ENCODE data around the gene ABCB9. TPM values are rescaled to one million over a fixed set of nuclear protein-coding genes. Genes with fewer than 3 reads are reported as not detected.
A peak's percentile ranks its signal among the peaks of the same experiment; 100 is the strongest.

Gene ABCB9
- total RNA-seq, 4 donors from 2014 or later: 2.0 to 8.6 (median 6.1) TPM

DNA sequence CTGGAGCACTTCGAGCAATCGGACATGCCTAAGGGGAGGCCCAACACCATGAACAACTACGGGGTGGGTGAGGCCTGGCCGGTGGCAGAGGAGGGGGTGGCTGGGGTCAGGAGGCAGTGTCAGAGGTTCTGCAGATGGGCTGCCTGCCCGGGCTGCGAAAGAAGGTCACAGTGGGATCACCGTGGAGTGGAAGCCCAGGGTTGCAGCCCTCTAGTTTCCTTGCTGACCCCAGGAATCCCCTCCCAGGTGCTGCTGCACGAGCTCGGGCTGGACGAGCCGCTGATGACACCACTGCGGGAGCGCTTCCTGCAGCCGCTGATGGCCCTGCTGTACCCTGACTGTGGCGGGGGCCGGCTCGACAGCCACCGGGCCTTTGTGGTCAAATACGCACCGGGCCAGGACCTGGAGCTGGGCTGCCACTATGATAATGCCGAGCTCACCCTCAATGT is 12.3 kb upstream of the ABCB9 start:
- Histone ChIP-seq H3K4me3 (no peak overlapping the region), H3K27me3 (no peaks in the 10 kb centered on the region), H3K27ac (no peak overlapping the region), H3K36me3 (no peaks in the 10 kb centered on the region), H3K4me1 (peaks cover 5 to 38% of the 10 kb centered on the region in 2 donors), H3K9me3 (no peaks in the 10 kb centered on the region)
- intact Hi-C loops (cut with DNase I; ENCODE audit: low total_unique reads): no loop called here
- DNase-seq: peak in 1 of 2 donors; percentile 14
- TF ChIP-seq, protein P1, sequence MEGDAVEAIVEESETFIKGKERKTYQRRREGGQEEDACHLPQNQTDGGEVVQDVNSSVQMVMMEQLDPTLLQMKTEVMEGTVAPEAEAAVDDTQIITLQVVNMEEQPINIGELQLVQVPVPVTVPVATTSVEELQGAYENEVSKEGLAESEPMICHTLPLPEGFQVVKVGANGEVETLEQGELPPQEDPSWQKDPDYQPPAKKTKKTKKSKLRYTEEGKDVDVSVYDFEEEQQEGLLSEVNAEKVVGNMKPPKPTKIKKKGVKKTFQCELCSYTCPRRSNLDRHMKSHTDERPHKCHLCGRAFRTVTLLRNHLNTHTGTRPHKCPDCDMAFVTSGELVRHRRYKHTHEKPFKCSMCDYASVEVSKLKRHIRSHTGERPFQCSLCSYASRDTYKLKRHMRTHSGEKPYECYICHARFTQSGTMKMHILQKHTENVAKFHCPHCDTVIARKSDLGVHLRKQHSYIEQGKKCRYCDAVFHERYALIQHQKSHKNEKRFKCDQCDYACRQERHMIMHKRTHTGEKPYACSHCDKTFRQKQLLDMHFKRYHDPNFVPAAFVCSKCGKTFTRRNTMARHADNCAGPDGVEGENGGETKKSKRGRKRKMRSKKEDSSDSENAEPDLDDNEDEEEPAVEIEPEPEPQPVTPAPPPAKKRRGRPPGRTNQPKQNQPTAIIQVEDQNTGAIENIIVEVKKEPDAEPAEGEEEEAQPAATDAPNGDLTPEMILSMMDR (IDR thresholded peaks at IDR 0.05): no peak
- TF ChIP-seq POLR2A (IDR thresholded peaks at IDR 0.05): no peak

- Histone ChIP-seq H3K27me3 (no peaks in the 10 kb centered on the region), H3K9me3 (no peaks in the 10 kb centered on the region), H3K36me3 (no peaks in the 10 kb centered on the region), H3K4me1 (peaks cover 5 to 38% of the 10 kb centered on the region in 2 donors), H3K4me3 (no peak overlapping the region), H3K27ac (no peak overlapping the region)
- intact Hi-C loops (cut with DNase I; ENCODE audit: low total_unique reads): no loop called here
- TF ChIP-seq, protein P1 (IDR thresholded peaks at IDR 0.05): no peak
- no peak for TF ChIP-seq POLR2A (IDR thresholded peaks at IDR 0.05)
- no peak for DNase-seq
Observed at GRCh38 chr12:122977655-122978392, 11.6 kb upstream of the ABCB9 start.

GRCh38 chr12:122977153-122977552 is 10.9 kb upstream of the ABCB9 start:
- Histone ChIP-seq H3K27me3 (no peaks in the 10 kb centered on the region), H3K9me3 (no peaks in the 10 kb centered on the region), H3K4me3 (no peak overlapping the region), H3K4me1 (peaks cover under 1 to 34% of the 10 kb centered on the region in 2 donors), H3K27ac (no peak overlapping the region), H3K36me3 (no peaks in the 10 kb centered on the region)
- intact Hi-C loops (cut with DNase I; ENCODE audit: low total_unique reads): no loop called here
- no peak for TF ChIP-seq POLR2A (IDR thresholded peaks at IDR 0.05)
- TF ChIP-seq, protein P1 (IDR thresholded peaks at IDR 0.05): no peak
- DNase-seq: no peak

DNA sequence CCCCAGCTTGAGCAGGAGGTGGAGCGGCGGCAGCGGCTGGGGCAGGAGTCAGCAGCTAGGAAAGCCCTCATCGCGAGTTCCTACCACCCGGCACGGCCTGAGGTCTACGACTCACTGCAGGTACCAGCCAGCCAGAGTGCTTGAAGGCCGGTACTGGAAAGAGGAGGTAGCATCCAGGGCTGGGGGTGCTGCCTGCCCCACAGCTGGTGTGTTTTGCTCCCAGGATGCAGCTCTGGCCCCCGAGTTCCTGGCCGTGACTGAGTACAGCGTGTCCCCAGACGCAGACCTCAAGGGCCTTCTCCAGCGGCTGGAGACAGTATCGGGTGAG is 10.3 kb upstream of the ABCB9 start:
- Histone ChIP-seq H3K4me1 (peaks cover 0 to 28% of the 10 kb centered on the region in 2 donors), H3K9me3 (no peaks in the 10 kb centered on the region), H3K4me3 (no peak overlapping the region), H3K27ac (no peak overlapping the region), H3K27me3 (no peaks in the 10 kb centered on the region), H3K36me3 (no peaks in the 10 kb centered on the region)
- TF ChIP-seq, protein P1 (IDR thresholded peaks at IDR 0.05): no peak
- TF ChIP-seq POLR2A (IDR thresholded peaks at IDR 0.05): no peak
- intact Hi-C loops (cut with DNase I; ENCODE audit: low total_unique reads): no loop called here
- peak in 1 of 2 donors; percentile 15 for DNase-seq

DNA sequence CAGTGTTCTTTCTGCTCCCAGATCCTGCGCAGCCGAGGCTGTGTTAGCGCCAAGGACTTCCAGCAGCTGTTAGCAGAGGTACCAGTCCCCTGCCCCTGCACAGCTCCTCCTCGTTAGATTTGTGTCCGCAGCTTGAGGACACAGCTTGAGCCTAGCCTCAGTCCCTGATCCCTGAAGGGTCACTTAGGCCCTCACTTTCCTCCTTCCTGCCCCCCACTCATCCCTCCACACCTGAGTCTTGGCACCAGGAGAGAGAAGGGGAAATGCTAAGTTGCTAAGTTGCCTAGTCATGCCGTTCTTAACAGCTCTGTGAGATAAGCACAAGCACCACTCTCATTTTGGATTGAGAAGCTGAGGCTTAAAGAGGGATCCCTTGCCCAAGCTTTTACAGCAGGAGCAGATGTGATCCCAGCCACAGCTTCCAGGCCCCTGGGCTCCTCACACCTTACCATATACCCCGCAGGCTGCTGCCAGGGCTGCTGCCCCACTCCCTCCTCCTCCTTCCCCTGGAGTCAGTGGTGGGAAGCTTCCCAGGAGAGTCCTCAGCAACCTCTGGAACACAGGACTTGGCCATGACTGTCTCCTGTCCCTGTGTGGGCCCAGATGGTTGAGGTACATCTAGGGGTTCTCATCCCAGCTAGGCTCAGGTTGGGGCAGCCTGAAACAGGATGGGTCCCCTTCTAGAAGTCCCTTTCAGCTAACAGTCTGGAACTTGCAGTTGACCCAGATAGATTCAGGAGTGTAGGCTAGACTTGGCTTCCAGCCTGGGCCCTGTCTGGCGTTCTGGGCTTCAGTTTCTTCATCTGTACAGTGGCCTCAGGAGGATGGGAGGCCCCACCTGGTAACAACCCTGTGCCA is 9.8 kb upstream of the ABCB9 start:
- no peak for TF ChIP-seq POLR2A (IDR thresholded peaks at IDR 0.05)
- TF ChIP-seq, protein P1 (IDR thresholded peaks at IDR 0.05): no peak
- Histone ChIP-seq H3K9me3 (no peaks in the 10 kb centered on the region), H3K4me1 (peaks cover 0 to 23% of the 10 kb centered on the region in 2 donors), H3K4me3 (peak overlapping the region; percentile 86 to 99), H3K36me3 (no peaks in the 10 kb centered on the region), H3K27ac (peak overlapping the region; percentile 99 to 100), H3K27me3 (no peaks in the 10 kb centered on the region)
- intact Hi-C loops (cut with DNase I; ENCODE audit: low total_unique reads): no loop called here
- peak in 1 of 2 donors; percentile 16 for DNase-seq

Data from uterus (tissue), 4 donors.